HFFc6 (cell line): ENCODE results near the gene ADGRG3. TPM values are rescaled to one million over a fixed set of nuclear protein-coding genes. Genes with fewer than 3 reads are reported as not detected.

Experiments used
- DNase-seq: peaks from one replicate; pipeline ENCODE4 v3.0.0-alpha.2; 2018
- H3K27ac Mint-ChIP-seq: 2 replicates; pipeline ENCODE4 v1.8.0; 2020; ENCODE audit warnings: mild to moderate bottlenecking, mixed read lengths
- H3K27me3 Mint-ChIP-seq: 2 replicates; pipeline ENCODE4 v1.8.0; 2021; ENCODE audit warnings: mild to moderate bottlenecking, moderate library complexity, mixed read lengths; ENCODE audit not compliant: insufficient read depth
- H3K36me3 Mint-ChIP-seq: 2 replicates; pipeline ENCODE4 v1.8.0; 2021; ENCODE audit warnings: low read depth, mixed read lengths
- H3K4me1 Mint-ChIP-seq: 2 replicates; pipeline ENCODE4 v1.8.0; 2020; ENCODE audit warnings: low read depth, mixed read lengths
- H3K4me3 Mint-ChIP-seq: 2 replicates; pipeline ENCODE4 v1.8.0; 2020; ENCODE audit warnings: mild to moderate bottlenecking, moderate library complexity, mixed read lengths
- H3K9me3 Mint-ChIP-seq: 2 replicates; pipeline ENCODE4 v1.8.0; 2020; ENCODE audit warnings: mild to moderate bottlenecking, mixed read lengths
- CTCF ChIP-seq: fragments of 200-600 bp; sonication (generic); IDR thresholded peaks from 2 replicates; pipeline ENCODE4 v1.5.0; 2021; ENCODE audit warnings: antibody characterized with exemption, mild to moderate bottlenecking
- total RNA-seq, 6 experiments: library from RNA; stranded (reverse); fragmentation: NEBNext Ultra II Directional; extraction: Animal tissue kit (Norgen Biotek cat#: 25700); gene quantifications; 2 replicates in 1 of 6; 3 replicates in 5 of 6; pipeline ENCODE4 v1.2.3, GENCODE V29; 2021

The ADGRG3 gene
- total RNA-seq, 6 experiments from 2014 or later, result not detected

DNA sequence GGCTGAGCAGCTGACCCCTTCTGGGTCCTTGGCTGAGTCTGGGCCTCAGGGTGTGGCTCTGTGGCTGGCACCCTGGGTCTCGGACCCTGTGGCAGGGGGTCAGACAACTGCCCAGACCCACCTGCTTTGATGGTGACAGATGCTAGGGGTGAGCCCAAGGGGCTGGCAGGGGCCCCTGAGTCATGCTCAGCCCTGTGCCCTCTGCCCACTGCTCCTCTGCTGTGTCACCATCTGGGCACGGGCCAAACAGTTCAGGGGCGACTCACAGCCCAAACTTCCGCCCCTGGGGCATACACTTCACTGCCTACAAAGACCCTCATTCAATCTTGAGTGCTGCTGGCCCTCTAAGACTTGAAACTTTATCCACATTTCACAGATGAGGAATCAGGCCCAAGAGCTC is 33.9 kb upstream of the ADGRG3 start:
- Mint-ChIP-seq H3K27ac (no peak overlapping the region), H3K27me3 (peaks cover 23% of the 10 kb centered on the region), H3K36me3 (no peaks in the 10 kb centered on the region), H3K9me3 (no peaks in the 10 kb centered on the region), H3K4me3 (no peak overlapping the region), H3K4me1 (peaks cover 8% of the 10 kb centered on the region)
- TF ChIP-seq CTCF, result no peak
- DNase-seq, result peak; percentile 46

DNA sequence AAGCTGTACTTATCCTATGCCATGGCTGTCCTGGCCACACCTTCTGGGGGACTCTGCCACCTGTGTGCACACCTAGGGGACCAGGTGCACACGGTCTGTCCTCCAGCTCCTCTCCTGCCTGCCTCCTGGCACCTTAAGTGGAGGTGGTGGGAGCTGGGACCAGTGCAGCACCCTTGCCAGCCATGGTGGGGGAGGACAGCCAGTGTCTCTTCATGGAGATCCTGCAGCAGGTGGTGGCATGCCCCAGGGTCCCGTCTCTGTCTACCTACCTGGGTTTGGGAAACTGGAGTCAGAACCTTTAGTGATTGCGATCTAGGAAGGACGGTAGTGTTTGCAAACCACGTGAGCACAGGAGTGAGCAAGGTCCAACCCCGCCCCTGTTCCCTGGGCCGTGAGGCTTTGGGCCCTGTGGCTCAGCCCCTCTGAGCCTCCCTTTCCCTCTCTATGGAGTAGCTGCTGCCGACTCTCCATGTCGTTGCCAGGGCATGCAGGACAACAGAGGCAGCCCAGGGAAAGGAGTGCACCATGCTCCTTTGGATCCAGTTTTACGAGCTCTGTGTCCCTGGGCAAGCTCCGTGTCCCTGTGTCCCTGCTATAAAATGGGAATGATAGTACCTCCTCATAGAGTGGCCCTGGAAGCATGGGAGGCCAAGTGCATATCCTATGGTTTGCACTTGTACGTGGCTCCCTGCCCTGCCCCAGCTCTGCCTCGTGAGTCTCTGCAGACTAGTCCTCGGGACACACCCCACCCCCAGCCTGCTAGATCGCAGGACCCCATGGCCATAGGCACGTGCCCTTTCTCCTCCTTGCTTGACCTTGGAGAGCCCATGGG is 32.6 kb upstream of the ADGRG3 start:
- Mint-ChIP-seq H3K36me3 (no peaks in the 10 kb centered on the region), H3K27me3 (peaks cover 26% of the 10 kb centered on the region), H3K27ac (no peak overlapping the region), H3K4me3 (no peak overlapping the region), H3K9me3 (no peaks in the 10 kb centered on the region), H3K4me1 (peaks cover 7% of the 10 kb centered on the region)
- no peak for DNase-seq
- TF ChIP-seq CTCF, result no peak

- no peak overlapping the region for H3K27ac Mint-ChIP-seq
- no peak for DNase-seq
- H3K9me3 Mint-ChIP-seq, result no peaks in the 10 kb centered on the region
- no peak overlapping the region for H3K4me3 Mint-ChIP-seq
- H3K27me3 Mint-ChIP-seq, result peaks cover 24% of the 10 kb centered on the region
- peaks cover 7% of the 10 kb centered on the region for H3K4me1 Mint-ChIP-seq
- TF ChIP-seq CTCF, result no peak
- H3K36me3 Mint-ChIP-seq, result no peaks in the 10 kb centered on the region
Observed at GRCh38 chr16:57636184-57636583, 31.9 kb upstream of the ADGRG3 start.

- no peak overlapping the region for H3K4me3 Mint-ChIP-seq
- peaks cover 24% of the 10 kb centered on the region for H3K27me3 Mint-ChIP-seq
- no peak overlapping the region for H3K27ac Mint-ChIP-seq
- no peaks in the 10 kb centered on the region for H3K9me3 Mint-ChIP-seq
- peaks cover 7% of the 10 kb centered on the region for H3K4me1 Mint-ChIP-seq
- DNase-seq, result no peak
- H3K36me3 Mint-ChIP-seq, result no peaks in the 10 kb centered on the region
- TF ChIP-seq CTCF, result no peak
Observed at GRCh38 chr16:57637020-57637419, 31.1 kb upstream of the ADGRG3 start.

DNA sequence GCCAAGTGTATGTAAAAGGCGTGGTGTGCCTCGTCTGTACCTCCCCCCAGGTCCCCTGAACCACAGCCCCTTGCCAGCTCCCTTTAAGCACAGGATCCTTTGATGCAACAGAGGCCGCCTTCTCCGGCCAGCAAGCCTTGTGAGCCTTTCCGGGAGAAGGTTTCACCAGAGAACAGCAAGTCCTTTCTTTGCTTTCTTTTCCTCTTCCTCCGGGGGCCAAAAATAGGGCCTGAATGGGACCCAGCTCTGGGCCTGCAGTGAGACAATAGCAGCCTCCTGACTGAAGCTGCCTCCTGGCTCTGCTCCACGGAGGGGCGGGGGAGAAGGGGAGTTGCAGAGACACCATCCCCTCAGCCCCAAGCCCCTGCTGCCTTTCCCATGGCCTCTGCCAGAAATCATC is 30.7 kb upstream of the ADGRG3 start:
- Mint-ChIP-seq H3K4me1 (peaks cover 7% of the 10 kb centered on the region), H3K27ac (no peak overlapping the region), H3K36me3 (no peaks in the 10 kb centered on the region), H3K27me3 (peaks cover 24% of the 10 kb centered on the region), H3K4me3 (no peak overlapping the region), H3K9me3 (no peaks in the 10 kb centered on the region)
- DNase-seq, result no peak
- TF ChIP-seq CTCF, result no peak
